Measurements from ENCODE around the gene CIRBP. TPM values are rescaled to one million over a fixed set of nuclear protein-coding genes. Genes with fewer than 3 reads are reported as not detected.

The CIRBP gene
- total RNA-seq, 4 donors from 2014 or later, result 496 to 546 (median 545) TPM

DNA sequence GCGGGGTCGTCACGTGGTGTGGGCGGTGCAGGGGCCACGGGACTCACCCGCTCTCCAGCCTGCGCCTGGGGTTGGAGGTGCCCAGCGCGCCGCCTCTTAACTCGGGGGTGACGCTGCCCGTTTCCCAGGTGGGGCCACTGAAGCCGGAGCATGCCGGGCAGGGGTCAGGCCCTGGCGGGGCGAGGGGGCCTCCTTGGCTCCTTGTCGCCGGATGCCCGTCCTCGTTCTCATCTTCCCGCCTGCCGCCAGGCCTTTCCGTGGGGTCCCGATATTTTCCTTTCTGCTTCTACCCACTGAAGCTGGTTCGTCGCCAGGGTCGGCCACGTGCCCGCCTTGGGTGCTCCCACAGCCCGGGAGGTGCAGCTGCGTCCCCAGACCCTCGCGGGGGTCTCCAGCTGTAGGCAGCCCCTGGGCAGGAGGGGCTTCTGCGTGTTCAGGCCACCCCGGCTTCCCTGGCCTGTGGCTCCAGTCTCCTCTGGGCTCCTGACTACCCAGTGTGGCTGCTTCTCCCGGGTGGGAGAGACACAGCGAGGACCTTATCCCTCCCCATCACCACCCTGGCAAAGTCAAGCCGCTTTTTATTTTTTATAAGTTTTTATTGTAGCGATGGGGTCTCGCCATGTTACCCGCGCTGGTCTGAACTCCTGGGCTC is 7.0 kb downstream of the CIRBP start:
- TF ChIP-seq POLR2A (IDR thresholded peaks at IDR 0.05), result no peak
- TF ChIP-seq, protein P1, sequence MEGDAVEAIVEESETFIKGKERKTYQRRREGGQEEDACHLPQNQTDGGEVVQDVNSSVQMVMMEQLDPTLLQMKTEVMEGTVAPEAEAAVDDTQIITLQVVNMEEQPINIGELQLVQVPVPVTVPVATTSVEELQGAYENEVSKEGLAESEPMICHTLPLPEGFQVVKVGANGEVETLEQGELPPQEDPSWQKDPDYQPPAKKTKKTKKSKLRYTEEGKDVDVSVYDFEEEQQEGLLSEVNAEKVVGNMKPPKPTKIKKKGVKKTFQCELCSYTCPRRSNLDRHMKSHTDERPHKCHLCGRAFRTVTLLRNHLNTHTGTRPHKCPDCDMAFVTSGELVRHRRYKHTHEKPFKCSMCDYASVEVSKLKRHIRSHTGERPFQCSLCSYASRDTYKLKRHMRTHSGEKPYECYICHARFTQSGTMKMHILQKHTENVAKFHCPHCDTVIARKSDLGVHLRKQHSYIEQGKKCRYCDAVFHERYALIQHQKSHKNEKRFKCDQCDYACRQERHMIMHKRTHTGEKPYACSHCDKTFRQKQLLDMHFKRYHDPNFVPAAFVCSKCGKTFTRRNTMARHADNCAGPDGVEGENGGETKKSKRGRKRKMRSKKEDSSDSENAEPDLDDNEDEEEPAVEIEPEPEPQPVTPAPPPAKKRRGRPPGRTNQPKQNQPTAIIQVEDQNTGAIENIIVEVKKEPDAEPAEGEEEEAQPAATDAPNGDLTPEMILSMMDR (IDR thresholded peaks at IDR 0.05), result no peak
- intact Hi-C loops (cut with DNase I; ENCODE audit: low total_unique reads), result loop anchor here (5.0 kb wide), 1 partner anchor 171 kb away; no protein-coding TSS in a partner anchor
- 7 to 9% methylated on average over 28 to 31 of the region's 43 CpGs for WGBS, 2 donors
- DNase-seq (ENCODE audit: low spot score in 2 of 2), result peak in 1 of 2 donors; percentile 94
- H3K4me3 ChIP-seq (ENCODE audit: low read depth, poor library complexity, severe bottlenecking), result peak overlapping the region; percentile 47

DNA sequence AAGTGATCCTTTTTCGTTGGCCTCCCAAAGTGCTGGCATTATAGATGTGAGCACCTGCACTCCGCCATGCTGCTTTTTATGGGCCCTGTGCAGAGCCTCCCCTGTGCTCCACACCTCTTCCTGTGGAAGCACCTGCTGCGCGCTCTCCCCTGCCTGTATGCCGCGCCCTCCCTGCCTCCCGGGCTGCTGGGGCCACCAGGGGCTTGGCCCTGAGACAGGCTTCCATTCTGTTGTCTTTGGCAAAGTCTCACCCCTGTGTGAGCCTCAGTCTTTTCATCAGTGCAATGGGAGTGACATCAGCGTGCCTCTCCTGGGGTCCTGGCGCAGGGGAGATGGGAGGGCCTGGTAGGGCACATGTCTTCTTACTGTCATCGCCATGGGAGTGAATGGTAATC is 7.5 kb downstream of the CIRBP start:
- DNase-seq (ENCODE audit: low spot score in 2 of 2), result no peak
- intact Hi-C loops (cut with DNase I; ENCODE audit: low total_unique reads), result loop anchor here (5.0 kb wide), 1 partner anchor 171 kb away; no protein-coding TSS in a partner anchor
- WGBS, 2 donors, result 55 to 70% methylated on average over 10 of the region's 10 CpGs
- no peak overlapping the region for H3K4me3 ChIP-seq (ENCODE audit: low read depth, poor library complexity, severe bottlenecking)
- TF ChIP-seq POLR2A (IDR thresholded peaks at IDR 0.05), result no peak
- TF ChIP-seq, protein P1 (IDR thresholded peaks at IDR 0.05), result no peak

DNA sequence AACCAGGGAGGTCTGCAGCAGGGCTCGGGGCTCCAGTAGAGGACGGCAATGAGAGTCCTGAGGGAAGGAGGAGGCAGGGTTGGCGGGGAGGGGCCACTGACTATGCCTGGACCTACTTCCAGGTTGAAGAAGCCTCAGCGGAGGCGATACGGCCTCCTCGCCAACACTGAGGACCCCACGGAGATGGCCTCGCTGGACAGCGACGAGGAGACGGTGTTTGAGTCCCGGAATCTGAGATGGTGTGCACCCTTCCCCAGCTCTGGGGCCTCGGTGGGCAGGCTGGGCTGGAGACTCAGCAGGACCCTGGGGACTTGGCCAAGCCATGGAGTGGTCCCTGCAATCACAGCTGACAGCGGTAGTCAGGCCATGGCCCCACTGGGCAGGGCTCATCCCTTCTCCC is 7.9 kb downstream of the CIRBP start:
- TF ChIP-seq POLR2A (IDR thresholded peaks at IDR 0.05), result no peak
- TF ChIP-seq, protein P1 (IDR thresholded peaks at IDR 0.05), result no peak
- WGBS, 2 donors, result 88 to 90% methylated on average over 15 of the region's 15 CpGs
- no peak overlapping the region for H3K4me3 ChIP-seq (ENCODE audit: low read depth, poor library complexity, severe bottlenecking)
- no peak for DNase-seq (ENCODE audit: low spot score in 2 of 2)
- intact Hi-C loops (cut with DNase I; ENCODE audit: low total_unique reads), result loop anchor here (5.0 kb wide), 1 partner anchor 170 kb away; no protein-coding TSS in a partner anchor

DNA sequence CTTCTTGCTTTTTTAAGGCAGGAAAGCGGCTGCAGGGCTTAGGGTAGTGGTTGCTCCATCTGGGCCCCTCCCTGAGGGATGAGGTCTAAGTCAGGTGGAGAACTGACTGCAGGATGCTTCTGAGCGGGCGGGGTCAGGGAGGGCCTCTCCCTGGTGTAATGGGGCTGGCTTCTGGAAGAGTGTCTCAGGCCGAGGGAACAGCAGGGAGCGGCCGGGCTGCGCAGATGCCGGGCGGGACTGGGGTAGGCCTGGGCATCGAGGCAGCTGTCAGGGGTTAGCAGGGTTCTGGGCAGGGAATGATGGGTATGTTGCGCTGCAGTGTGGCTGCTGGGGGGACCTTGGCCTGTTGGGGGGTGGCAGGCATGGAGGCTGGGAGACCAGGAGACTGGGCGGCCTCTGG is 8.9 kb downstream of the CIRBP start:
- DNase-seq (ENCODE audit: low spot score in 2 of 2), result no peak
- 75 to 81% methylated on average over 12 of the region's 12 CpGs for WGBS, 2 donors
- TF ChIP-seq, protein P1 (IDR thresholded peaks at IDR 0.05), result no peak
- no peak for TF ChIP-seq POLR2A (IDR thresholded peaks at IDR 0.05)
- H3K4me3 ChIP-seq (ENCODE audit: low read depth, poor library complexity, severe bottlenecking), result no peak overlapping the region
- intact Hi-C loops (cut with DNase I; ENCODE audit: low total_unique reads), result loop anchor here (5.0 kb wide), 1 partner anchor 169 kb away; no protein-coding TSS in a partner anchor

DNA sequence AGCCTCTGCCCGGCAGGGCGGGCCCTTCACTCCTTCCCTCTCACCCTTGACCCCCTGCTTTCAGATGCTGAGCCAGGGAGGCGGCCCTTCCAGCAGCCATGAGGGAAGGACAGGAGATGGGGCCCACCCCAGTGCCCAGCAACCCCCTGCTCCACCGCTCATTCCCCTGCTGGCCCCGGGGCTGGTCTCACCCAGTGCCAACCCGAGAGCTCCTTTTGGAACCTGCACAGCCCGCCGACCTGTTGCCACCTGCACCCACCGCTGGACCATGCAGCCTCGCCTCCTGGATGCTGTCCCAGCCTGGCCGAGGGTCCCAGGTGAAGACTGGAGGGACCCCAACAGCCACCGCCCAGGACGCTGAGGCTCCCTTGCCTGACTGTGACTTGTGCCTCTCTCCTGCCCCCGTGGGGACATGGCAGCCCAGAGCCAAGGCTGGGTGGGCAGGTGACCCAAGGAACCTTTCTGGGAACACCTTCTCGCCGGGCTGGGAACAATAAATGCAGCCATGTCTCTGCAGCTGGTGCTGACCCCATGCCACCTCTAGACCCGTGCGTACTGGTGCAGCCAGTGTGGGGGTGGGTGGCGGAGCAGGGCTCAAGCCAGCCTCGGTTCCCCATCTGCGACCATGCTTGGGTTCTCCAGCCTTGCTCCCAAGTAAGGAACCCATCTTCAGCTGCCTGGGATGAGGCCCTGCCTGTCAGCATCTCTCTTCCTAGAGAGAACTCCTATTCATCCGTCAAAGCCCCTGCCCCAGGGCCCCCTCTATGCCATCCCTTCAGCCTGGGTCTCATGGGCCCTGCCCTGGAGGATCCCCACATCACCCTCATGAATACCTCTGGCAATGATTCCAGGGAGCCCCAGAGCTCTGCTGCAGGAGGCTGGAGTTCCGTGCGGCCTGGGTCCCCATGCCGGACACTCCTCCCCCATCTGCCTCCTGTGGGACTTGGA is 9.9 kb downstream of the CIRBP start:
- TF ChIP-seq POLR2A (IDR thresholded peaks at IDR 0.05), result no peak
- TF ChIP-seq, protein P1 (IDR thresholded peaks at IDR 0.05), result no peak
- intact Hi-C loops (cut with DNase I; ENCODE audit: low total_unique reads), result loop anchor here (5.0 kb wide), 1 partner anchor 168 kb away; no protein-coding TSS in a partner anchor
- no peak for DNase-seq (ENCODE audit: low spot score in 2 of 2)
- 84 to 87% methylated on average over 23 to 24 of the region's 25 CpGs for WGBS, 2 donors
- H3K4me3 ChIP-seq (ENCODE audit: low read depth, poor library complexity, severe bottlenecking), result no peak overlapping the region
